Activated B cell treated with CpG ODN at 0.5 μM for 24 hours (primary cell): Measurements from ENCODE around the gene CHD5. TPM values are rescaled to one million over a fixed set of nuclear protein-coding genes. Genes with fewer than 3 reads are reported as not detected.

Experiments
- ATAC-seq: fragments of 200-7000 bp; cut with Tn5 transposase; one replicate; pipeline ENCODE4 v1.10.0; 2021; ENCODE audit warnings: low read depth, mild to moderate bottlenecking, moderate library complexity
- CTCF ChIA-PET: fragments of 350-600 bp; sonication (Branson Sonifier 250); formaldehyde crosslinking; loops from one replicate; lab custom pipeline; 2021; ENCODE audit warnings: antibody characterized with exemption; lab: Charles Lee
- POLR2A ChIA-PET: fragments of 350-600 bp; sonication (Branson Sonifier 250); formaldehyde crosslinking; loops from one replicate; lab custom pipeline; 2021; ENCODE audit warnings: antibody characterized with exemption; lab: Charles Lee
- DNase-seq: peaks from one replicate; pipeline ENCODE4 v3.0.0; 2022
- H3K27ac Mint-ChIP-seq: one replicate; pipeline ENCODE4 v1.8.0; 2020; ENCODE audit warnings: mixed read lengths
- H3K27me3 Mint-ChIP-seq: one replicate; pipeline ENCODE4 v1.8.0; 2021; ENCODE audit warnings: mixed read lengths
- H3K36me3 Mint-ChIP-seq: one replicate; pipeline ENCODE4 v1.8.0; 2021; ENCODE audit warnings: low read depth, mixed read lengths
- H3K4me1 Mint-ChIP-seq: one replicate; pipeline ENCODE4 v1.8.0; 2021; ENCODE audit warnings: mixed read lengths
- H3K4me3 Mint-ChIP-seq: one replicate; pipeline ENCODE4 v1.8.0; 2020; ENCODE audit warnings: mild to moderate bottlenecking, mixed read lengths
- H3K9me3 Mint-ChIP-seq: one replicate; pipeline ENCODE4 v1.8.0; 2020; ENCODE audit warnings: mixed read lengths
- CTCF ChIP-seq: fragments of 200-600 bp; IDR thresholded peaks from one replicate; pipeline ENCODE4 v1.8.0; 2022; ENCODE audit warnings: antibody characterized with exemption, mild to moderate bottlenecking
- intact Hi-C: fragments of 100-400 bp; cut with micrococcal nuclease; formaldehyde crosslinking; loops from one replicate; pipeline ENCODE4 v1.15.1; 2024
- total RNA-seq: library from RNA; stranded (reverse); gene quantifications from 2 replicates; pipeline ENCODE4 v1.2.3, GENCODE V29; 2022

CHD5 gene
- total RNA-seq, 1 donor from 2014 or later = 0.31 TPM

DNA sequence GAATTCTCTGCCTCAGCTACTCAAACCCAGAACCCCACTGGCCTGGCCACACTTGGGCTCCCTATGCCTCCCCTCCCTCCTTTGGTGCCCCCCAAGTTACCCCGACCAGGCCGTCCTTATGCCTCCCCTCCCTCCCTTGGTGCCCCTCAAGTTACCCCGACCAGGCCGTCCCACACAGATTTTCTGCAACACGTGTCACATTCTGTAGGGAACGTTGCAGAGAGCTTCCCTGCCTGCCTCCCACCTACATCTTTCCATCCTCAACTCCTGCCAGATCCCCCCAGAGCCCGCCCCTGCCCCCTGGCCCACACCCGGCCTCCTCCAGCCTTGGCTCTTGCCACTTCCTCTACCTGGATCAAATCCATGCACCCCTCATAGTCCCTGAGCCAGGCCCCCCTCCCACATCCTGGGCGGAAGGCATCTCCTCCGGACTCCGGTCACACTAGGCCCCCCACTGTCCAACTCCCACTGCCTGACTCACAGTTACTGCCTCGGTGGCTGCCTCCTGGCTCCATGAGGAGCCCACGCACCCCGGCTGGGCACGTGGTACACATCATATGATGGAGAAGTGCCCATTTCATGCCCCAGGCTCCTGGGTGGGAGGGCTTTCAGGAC lies 93.3 kb downstream of the CHD5 start:
- H3K27ac Mint-ChIP-seq = no peak overlapping the region
- no peak for DNase-seq
- peaks cover 58% of the 10 kb centered on the region for H3K36me3 Mint-ChIP-seq
- ATAC-seq = no peak
- ChIA-PET CTCF (no interaction called here), POLR2A (no interaction called here)
- H3K27me3 Mint-ChIP-seq = no peaks in the 10 kb centered on the region
- H3K4me3 Mint-ChIP-seq = no peak overlapping the region
- TF ChIP-seq CTCF = no peak
- no peaks in the 10 kb centered on the region for H3K9me3 Mint-ChIP-seq
- no peaks in the 10 kb centered on the region for H3K4me1 Mint-ChIP-seq
- intact Hi-C loops = no loop called here

- no peak for TF ChIP-seq CTCF
- Mint-ChIP-seq H3K9me3 (no peaks in the 10 kb centered on the region), H3K36me3 (peaks cover 60% of the 10 kb centered on the region)
These were observed 93.8 kb downstream of the CHD5 start for GRCh38 chr1:6086358-6086757.

DNA sequence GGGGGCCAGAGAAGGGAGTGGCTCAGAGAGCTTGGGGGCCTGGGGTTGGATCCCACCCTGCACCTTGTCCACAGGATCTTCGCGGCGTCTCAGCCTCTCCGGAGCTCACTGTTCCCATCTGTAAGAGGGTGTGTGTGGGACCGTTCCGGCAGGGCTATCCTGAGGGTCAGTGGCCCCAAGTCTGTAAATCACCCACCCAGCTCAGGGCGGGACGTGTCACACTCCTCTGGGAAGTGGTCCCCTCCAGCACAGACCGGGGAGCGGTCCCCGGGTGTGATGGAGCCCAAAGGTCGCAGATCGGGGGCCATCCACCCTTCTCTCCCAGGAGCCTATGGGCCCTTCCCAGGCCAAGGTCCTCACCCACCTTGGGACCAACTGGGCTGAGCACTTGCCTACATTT lies 94.5 kb downstream of the CHD5 start:
- H3K36me3 Mint-ChIP-seq = peaks cover 61% of the 10 kb centered on the region
- CTCF ChIA-PET = no interaction called here

More at GRCh38 chr1:6086358-6086757, 93.8 kb downstream of the CHD5 start:
- intact Hi-C loops = no loop called here
- no peak overlapping the region for H3K27ac Mint-ChIP-seq
- ChIA-PET POLR2A (no interaction called here), CTCF (no interaction called here)
- ATAC-seq = no peak
- no peak overlapping the region for H3K4me3 Mint-ChIP-seq
- no peak for DNase-seq
- H3K27me3 Mint-ChIP-seq = no peaks in the 10 kb centered on the region
- no peaks in the 10 kb centered on the region for H3K4me1 Mint-ChIP-seq

DNA sequence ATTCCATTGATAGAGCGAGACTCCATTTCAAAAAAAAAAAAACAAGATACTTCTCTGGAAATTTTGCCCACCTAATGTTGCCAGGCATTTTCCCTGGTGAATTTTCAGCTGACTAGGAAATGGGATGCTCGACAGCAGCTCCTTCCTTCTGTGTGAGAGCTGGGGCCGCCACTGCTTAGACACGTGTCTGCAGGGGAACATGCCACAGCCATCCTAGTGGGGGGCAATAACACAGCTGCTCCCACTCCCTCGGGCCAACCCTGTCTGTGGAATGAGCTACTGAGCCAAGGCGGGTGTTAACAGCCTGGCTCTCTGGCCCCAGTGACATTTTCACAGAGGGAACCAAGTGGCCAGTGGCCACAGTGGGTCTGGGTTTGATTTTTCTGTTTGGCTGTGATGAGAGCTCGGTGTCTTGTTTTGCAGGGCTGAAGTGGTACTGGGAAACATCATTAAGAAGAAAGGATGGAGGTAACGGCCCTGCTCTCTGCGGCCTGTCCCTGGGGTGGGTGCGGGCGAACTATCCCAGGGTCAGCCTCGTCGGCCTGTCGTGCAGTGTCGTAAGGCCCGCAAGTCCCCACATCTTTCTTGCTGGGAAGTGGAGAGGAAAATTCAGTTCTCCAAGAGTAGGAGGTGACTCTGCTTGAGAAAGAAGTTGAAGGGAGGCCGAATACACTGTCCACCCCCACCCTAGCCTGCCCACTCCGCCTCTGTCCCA lies 95.2 kb downstream of the CHD5 start:
- no peak overlapping the region for H3K27ac Mint-ChIP-seq
- no peaks in the 10 kb centered on the region for H3K9me3 Mint-ChIP-seq
- no peak for DNase-seq
- no peaks in the 10 kb centered on the region for H3K4me1 Mint-ChIP-seq
- H3K27me3 Mint-ChIP-seq = no peaks in the 10 kb centered on the region
- intact Hi-C loops = no loop called here
- no peak for ATAC-seq
- TF ChIP-seq CTCF = no peak
- CTCF ChIA-PET = no interaction called here
- peaks cover 65% of the 10 kb centered on the region for H3K36me3 Mint-ChIP-seq
- POLR2A ChIA-PET = interaction anchor here (0.7 kb wide), 1 partner anchor 98 kb away, joined by 3 read pairs; no protein-coding TSS in a partner anchor
- no peak overlapping the region for H3K4me3 Mint-ChIP-seq

More for the DNA sequence above, 94.5 kb downstream of the CHD5 start:
- Mint-ChIP-seq H3K4me3 (no peak overlapping the region), H3K27me3 (no peaks in the 10 kb centered on the region), H3K27ac (no peak overlapping the region), H3K4me1 (no peaks in the 10 kb centered on the region), H3K9me3 (no peaks in the 10 kb centered on the region)
- ATAC-seq (no peak), DNase-seq (no peak)
- intact Hi-C loops = no loop called here
- TF ChIP-seq CTCF = no peak
- POLR2A ChIA-PET = no interaction called here

DNA sequence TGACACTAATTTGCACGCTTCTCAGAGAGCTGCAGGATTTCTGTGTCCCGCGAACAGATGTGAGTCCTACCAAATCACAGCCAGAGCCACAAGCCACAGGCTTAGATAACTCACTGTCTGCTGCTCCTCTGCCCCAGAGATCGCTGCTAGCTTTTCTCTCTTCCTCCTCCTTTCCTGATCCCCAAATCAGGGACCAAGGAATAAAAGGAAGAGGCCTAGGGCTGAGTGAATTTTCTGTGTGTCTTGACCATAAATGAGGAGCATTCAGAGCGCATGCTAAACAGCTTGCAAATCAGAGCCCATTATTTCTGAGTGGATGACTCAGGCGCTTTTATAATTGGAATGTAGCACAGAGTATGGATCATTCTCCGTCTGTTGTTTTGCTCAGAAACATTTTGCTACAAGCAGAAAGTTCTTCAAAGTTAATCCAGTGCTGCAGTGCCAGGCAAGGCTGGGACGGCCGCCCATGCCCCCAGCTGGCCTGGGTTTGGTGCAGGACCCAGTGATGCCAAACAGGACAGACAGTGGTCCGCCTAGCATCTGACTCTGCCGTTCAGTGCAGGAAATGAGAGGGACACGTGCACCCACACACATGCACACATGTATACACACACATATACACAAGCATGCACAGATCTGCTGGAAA lies 96.2 kb downstream of the CHD5 start:
- H3K36me3 Mint-ChIP-seq = peaks cover 66% of the 10 kb centered on the region
- no peaks in the 10 kb centered on the region for H3K27me3 Mint-ChIP-seq
- no peak for ATAC-seq

More for the DNA sequence above, 96.2 kb downstream of the CHD5 start:
- Mint-ChIP-seq H3K4me3 (no peak overlapping the region), H3K27ac (no peak overlapping the region), H3K4me1 (no peaks in the 10 kb centered on the region), H3K9me3 (no peaks in the 10 kb centered on the region)
- POLR2A ChIA-PET = no interaction called here
- CTCF ChIA-PET = no interaction called here
- DNase-seq = no peak
- no peak for TF ChIP-seq CTCF
- intact Hi-C loops = no loop called here
